Stimulated activated CD4-positive, alpha-beta T cell treated with anti-CD3 and anti-CD28 coated beads, Interleukin-1b, Interleukin-23, amount 100 ng/mL, for 1 hour (primary cell): ENCODE results near the gene NFKBIE.
"Not testable (repeated sequence)": the region's sequence is repeated elsewhere in the genome, so short reads cannot be mapped to it uniquely, and the experiment has no call there.

Experiments used
- DNase-seq, 2 donors: peaks; one replicate each; pipeline ENCODE4 v3.0.0-alpha.2; 2020; ENCODE audit warnings: low read depth in 2 of 2

Gene NFKBIE

DNA sequence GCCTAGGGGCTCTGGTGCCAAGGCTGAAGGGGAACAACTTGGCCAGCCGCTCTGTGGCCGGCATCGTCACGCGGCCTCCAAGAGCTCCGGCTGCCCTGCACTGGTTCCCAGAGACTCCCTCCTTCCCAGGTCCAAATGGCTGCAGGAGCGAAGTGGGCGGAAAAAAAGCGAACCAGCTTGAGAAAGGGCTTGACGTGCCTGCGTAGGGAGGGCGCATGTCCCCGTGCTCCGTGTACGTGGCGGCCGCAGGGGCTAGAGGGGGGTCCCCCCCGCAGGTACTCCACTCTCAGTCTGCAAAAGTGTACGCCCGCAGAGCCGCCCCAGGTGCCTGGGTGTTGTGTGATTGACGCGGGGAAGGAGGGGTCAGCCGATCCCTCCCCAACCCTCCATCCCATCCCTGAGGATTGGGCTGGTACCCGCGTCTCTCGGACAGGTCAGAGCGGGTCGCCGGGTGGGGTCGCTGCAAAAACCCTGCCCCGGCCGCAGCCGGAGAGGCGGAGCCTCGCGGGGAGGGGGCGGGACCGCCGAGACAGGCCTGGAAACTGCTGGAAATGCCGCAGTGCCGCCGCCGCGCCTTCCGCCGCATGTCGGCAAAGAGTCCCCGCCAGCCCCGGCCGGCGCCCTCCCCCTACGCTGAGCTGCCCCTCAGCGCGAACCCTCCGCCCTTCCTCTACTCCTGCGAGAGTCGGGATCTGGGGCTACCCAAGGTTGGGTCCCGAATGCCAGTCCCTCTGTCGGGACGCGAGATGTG lies 19.3 kb downstream of the NFKBIE start:
- DNase-seq, result peak; percentile 56 to 83

DNA sequence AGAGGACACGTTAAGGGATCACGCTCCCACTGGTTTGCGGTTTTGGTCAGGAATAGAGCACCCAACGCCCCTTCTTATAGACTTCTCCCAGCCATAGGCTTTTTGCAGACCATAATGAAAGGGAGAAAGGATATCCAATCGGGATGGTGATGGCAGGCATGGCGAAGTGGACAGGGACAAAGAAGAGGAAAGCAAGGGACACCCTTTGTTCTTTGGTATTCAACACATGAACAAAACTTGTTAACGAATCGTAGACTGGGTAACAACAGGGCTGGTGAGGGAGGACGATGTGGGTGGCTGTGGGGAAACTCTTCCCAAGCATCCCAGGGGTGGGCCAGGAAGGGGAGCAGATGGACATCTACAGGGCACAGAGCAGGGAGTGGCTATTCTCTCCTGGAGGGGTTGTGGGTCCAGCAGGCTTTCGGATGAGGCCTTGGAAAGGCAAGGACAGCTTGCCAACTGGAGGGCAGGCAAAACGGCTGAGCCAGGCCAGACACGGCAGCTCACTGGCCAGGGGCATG lies 19.9 kb downstream of the NFKBIE start:
- DNase-seq, result no peak

DNA sequence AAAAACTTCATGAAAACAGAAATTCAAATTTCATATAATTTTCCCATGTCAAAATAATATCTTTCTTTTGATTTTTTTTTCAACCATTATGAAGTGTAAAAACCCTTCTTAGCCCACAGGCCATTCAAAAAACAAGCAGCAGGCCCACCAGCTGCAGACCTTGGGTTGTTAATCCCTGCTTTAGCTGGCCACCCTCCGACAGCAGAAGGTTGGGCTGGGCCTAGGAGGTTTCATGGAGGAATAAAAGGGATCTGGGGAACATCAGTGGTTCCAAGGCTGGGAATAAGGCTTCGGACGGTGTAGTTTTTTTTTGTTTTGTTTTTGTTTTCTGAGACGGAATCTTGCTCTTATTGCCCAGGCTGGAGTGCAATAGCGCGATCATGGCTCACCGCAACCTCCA lies 22.0 kb downstream of the NFKBIE start:
- no peak for DNase-seq

DNA sequence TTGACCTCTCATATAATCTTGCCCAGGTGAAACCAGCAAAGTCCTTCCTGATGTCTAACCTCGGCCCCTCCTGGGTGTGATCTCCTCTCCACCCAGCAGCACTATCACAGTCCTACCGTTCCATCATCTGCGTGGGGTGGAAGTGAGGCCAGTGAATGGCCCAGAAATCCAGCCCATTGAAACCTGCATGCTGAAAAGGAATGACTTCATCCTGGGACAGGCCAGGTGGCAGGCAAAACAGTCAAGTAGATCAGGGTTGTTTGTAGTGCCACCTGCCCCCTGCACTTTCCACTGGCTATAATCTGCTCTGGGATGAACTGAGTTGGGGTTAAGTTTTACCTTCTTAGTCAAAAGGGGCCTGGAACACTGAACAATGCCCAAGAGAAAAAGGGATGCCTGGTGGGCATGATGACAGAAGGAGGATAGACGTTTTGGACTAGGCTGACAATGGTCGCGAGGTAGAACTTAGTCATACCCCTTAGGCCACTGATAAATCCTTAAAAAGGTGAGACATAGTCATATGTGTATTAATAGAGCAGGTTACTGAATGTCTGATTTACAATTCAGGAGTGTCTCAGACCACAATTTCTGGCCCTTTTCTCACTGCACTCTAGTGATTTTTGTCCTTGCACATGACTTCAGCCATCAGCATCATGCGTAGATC lies 26.5 kb downstream of the NFKBIE start:
- no peak for DNase-seq

DNA sequence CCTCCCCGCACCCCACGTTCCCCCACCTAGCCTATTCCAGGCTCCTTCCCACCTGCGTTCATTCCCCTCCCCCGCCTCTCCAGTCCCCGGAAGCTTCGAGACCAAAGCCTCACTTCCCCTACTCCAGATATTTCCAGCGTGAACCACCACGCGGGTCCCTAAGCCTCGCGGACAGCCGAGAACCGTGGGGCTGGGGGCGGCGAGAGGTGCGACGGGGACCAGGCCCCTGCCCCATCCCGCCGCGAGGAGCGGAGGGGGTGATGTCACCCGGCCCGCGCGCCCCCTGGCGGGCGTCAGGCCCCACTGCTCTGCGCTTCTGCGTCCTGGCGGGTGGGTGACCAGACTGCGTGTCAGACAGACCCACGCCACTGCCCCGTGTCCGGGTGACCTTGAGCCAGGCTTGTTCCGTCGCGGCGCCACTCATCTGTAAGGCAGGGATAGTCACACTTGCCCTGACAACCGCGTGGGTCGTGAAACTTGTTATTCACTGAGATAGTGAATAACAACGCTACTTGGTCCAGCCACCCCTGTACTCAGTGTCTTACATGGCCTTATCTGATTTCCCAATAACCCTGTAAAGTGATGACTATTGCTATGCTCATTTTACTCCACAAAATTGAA lies 27.4 kb downstream of the NFKBIE start:
- peak in 1 of 2 donors; percentile 53 for DNase-seq

DNA sequence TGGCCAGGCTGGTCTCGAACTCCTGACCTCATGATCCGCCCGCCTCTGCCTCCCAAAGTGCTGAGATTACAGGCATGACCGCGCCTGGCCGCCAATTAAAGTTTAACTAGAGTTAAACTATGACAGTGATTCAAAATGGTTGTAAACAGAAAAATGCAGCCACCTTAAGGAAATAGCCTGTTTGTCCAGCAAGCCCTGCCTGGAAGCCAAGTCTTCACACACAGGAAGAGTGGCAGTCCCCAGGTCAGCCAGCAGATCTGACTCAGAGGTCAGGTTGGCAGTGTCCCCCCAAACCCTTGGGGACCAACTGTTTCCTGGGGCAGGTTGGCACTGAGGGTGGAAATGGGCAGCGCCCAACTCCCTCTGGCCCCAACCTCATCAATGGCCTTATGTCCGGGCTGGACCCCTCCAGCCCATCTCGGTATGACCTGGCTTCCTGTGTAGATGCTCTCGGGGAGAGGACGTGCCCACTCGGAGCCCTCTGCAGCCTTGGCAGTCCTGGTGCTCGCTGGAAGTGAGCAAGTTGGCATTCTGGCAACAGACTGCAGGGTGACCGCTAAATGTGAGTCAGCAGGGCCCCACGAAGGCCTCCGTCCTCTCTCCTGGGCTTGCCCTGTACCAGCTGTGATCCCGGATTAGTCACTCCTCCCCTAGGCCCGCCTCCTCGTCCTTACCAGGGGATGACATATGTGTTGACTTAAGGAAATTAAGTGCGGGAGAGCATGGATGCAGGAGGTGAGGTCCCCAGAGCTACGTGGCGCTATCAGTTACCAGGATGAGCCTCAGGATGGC lies 28.1 kb downstream of the NFKBIE start:
- DNase-seq, result no peak

DNA sequence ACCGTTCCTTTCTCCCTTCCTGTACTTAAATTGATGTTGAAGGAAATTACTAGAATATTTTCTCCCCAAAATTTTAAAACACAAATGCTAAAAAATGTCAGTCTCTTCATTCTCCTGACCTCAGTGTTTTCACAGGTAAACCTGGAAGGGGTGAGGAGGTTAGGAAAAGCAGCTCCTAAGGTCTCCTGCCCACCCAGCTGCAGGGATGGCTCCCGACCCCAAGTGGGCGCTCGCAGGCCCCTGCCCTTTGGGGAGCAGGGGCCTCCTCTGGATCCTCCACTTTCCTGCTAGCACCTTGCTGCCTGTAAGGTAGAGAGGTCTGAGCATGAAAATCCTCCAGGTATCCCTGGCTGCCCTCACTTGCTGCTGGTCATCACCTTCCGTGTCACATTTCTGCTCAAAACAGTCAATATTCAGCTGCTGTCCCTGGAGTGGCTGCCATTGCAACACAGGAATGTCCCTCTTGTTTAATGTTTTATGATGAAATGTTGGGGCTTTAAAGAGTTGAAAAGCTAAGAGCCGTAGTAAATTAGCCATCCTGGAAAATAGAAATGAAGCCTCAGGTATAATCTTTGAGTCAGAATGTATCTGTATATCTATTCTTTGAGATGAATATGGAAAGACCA lies 29.3 kb downstream of the NFKBIE start:
- no peak for DNase-seq

DNA sequence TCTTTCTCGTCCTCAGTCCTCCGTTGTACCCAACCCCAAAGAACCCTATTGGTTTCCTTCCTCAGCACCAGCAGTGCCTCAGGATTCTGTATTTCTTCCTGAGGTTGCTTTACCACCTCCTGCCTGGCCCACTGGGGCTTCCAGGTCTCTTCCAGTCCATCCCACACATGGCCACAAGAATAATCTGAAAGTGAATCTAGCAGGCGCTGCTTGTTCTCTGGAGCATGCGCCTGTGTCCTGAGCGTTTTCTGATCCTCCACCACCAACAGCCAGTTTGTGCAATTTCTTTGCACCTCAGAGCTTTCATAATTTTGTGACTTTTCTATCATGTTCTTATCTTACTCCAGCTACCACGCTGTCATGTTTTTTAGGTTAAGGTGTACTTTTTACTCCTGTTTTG lies 30.1 kb downstream of the NFKBIE start:
- no peak for DNase-seq

DNA sequence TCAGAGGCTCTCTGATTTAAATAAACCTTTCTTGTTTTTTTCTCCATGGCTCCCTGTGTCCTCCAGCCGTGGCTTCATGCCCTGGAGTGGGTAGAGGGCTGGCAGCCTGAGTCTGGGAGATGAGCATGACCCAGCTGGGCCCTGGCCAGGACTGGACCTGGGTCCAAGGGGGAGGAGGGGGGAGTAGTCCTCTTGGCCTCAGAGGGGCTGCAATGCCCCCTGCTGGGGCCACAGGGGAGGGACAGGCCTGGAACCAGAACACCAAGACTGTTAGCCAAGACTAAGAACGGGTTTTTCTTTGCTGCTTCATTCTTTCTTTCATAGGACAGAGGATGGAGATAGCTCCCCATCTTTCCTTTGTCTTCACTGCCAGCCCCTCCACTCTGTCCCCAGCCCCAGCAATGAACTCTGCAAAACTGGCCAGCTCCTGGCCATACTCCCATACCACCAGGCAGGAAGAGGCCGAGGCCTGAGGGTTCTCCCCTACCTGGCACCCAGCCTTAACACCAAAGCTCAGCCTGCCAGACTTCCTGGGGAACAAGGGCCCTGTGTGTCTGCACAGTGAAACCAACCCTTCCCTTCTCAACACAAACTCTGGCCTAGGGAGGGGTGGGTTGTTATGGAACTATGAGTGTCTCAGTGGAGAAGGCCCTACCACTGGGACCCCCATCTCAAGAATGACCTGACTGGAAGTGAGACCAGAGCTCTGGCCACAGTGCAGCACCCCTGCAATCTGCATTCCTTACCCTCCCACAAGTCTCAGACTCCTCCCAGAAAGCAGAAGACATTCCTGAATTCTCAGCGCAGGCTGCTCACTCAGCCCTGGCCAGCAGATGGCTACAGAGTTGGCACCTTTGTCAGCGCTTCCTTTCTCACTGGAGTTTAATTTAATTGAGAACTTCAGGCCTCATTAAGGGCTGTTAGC lies 31.0 kb downstream of the NFKBIE start:
- DNase-seq, result no peak

DNA sequence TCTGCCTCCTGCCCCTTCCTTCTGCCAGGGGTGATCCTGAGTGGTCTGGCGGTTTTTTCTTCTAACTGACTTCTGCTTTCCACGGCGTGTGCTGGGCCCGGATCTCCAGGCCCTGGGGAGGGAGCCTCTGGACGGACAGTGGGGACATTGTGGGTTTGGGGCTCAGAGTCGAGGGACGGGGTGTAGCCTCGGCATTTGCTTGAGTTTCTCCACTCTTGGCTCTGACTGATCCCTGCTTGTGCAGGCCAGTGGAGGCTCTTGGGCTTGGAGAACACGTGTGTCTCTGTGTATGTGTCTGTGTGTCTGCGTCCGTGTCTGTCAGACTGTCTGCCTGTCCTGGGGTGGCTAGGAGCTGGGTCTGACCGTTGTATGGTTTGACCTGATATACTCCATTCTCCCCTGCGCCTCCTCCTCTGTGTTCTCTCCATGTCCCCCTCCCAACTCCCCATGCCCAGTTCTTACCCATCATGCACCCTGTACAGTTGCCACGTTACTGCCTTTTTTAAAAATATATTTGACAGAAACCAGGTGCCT lies 31.7 kb downstream of the NFKBIE start:
- no peak for DNase-seq

DNA sequence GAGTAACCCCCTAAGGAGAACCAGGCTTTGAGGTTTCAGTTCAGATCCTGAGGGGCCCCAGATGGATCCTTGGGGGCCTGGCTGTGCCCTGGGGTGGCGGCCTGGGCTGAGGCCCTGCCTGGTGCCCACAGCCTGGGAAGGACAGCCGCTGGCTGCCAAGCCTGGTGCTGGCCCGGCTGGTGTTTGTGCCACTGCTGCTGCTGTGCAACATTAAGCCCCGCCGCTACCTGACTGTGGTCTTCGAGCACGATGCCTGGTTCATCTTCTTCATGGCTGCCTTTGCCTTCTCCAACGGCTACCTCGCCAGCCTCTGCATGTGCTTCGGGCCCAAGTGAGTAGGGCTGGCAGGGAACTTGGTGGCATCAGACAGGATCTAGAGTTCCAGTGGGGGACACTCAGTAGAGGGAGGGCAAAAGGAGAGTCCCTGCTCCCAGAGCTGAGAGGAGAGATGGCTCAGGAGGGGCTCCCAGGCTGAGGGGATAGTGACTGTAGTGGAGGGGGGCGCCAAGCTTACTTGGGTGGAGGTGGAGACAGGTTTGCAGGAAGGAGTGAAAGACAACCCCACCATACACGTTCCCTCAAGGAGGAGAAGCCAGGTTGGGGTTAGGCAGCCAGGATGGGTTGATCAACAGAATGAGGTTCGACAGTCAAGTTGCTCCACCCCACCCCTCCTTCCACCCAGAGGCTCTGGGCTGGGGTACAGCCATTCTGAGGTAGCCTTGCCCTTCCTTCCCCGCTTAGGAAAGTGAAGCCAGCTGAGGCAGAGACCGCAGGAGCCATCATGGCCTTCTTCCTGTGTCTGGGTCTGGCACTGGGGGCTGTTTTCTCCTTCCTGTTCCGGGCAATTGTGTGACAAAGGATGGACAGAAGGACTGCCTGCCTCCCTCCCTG lies 32.4 kb downstream of the NFKBIE start:
- no peak for DNase-seq

DNA sequence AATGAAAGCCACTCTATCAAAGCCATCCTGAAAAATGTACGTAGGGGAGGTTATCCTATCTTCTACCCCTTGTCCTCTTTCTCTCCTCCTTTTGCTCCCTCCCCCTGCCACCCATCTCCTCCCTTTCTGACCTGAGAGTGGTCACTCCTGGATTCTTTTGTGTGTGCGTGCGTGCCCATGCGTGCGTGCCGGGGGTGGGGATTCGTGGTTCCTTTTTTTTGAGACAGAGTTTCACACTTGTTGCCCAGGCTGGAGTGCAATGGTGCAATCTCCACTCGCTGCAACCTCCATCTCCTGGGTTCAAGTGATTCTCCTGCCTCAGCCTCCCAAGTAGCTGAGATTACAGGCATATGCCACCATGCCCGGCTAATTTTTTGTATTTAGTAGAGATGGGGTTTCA lies 33.9 kb downstream of the NFKBIE start:
- not testable (repeated sequence) for DNase-seq

DNA sequence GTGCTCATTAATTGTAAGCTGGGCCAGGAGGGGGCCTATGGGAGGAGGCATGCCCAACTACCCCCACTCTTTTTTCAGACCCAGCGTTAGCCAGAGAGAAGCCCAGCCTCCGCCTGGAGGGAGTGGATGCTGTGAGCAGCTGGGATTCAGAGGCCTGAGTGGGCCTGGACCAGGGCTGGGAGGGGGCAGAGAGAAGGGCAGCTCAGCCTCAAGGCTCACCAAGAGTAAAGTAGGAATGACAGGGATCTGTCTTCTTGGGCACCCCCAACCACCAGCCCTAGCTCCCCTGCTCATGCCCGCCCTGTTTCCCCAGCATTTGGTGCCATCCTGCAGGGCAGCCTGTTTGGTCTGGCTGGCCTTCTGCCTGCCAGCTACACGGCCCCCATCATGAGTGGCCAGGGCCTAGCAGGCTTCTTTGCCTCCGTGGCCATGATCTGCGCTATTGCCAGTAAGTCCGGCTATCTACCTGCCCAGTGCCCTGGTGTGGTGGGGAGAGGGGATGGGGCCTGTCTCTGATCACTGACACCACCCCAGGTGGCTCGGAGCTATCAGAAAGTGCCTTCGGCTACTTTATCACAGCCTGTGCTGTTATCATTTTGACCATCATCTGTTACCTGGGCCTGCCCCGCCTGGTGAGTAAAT lies 35.2 kb downstream of the NFKBIE start:
- no peak for DNase-seq

DNA sequence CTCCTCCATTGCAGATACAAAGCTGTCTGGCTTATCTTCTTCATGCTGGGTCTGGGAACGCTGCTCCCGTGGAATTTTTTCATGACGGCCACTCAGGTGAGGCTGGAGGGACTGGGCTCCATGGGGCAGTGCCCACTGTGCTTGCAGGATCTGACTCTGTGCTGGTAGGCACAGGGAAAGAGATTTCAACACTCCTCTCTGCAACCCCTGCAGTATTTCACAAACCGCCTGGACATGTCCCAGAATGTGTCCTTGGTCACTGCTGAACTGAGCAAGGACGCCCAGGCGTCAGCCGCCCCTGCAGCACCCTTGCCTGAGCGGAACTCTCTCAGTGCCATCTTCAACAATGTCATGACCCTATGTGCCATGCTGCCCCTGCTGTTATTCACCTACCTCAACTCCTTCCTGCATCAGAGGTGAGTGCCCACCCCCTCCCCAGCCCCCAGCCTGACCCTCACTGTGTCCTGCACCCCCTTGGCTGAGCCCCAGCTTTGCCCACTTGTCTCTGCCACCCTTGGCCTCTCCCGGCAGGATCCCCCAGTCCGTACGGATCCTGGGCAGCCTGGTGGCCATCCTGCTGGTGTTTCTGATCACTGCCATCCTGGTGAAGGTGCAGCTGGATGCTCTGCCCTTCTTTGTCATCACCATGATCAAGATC lies 35.8 kb downstream of the NFKBIE start:
- no peak for DNase-seq

DNA sequence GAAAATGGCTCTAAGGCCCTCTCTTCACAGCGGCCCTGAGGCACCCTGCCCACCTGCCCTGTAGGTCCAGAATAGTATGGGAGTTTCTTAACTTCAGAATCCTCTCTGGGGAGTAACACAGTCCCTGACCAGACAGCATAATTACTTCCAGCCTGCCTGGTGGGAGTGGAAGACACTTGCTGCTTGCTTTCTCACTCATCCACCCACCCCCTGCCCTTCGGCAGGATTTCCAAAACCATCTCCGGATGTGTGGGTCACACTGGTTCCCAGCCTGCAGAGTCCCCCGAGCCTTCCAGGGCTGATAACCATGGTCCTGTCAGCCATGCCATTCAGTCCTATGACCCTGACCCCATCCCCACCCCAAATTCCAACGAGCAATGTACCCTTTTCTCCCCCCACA lies 36.5 kb downstream of the NFKBIE start:
- no peak for DNase-seq

DNA sequence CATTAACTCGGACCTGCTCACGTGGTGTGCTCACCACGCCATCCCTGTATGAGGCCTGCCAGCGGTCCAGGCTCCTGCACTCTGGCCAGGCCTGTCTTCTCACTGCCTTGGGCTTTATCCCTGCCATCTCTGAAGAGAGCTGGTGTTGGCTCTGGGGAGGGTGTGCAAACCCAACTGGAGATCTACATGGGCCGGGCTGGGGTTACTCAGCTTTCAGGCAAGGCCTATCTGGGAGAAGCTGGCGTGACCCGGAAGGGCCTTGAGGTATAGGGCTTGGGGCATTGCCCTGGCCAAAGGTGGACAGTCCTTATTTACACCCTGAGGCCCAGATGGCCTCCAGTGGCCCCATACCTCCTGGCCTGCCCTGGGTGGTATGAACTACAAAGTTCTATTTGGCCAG lies 36.9 kb downstream of the NFKBIE start:
- no peak for DNase-seq

DNA sequence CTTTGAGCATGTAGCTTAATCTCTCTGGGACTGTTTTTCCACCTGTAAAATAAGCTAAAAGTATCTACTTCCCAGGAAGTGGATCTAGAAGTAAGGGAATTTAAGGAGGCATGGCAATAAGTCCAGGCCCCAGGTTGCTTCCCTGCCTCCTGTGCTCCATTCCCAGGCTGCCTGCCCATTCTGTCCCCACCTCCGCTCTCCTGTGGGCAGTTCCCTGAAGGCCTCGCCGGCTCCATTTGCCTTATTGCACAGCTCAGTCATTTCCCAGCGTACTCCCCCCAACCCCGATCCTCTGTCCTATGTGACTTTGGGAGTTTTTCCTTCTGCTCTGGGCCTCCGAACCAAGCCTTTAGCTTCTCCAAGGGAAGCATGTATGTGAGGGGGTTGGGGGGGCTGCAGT lies 37.3 kb downstream of the NFKBIE start:
- DNase-seq, result no peak

DNA sequence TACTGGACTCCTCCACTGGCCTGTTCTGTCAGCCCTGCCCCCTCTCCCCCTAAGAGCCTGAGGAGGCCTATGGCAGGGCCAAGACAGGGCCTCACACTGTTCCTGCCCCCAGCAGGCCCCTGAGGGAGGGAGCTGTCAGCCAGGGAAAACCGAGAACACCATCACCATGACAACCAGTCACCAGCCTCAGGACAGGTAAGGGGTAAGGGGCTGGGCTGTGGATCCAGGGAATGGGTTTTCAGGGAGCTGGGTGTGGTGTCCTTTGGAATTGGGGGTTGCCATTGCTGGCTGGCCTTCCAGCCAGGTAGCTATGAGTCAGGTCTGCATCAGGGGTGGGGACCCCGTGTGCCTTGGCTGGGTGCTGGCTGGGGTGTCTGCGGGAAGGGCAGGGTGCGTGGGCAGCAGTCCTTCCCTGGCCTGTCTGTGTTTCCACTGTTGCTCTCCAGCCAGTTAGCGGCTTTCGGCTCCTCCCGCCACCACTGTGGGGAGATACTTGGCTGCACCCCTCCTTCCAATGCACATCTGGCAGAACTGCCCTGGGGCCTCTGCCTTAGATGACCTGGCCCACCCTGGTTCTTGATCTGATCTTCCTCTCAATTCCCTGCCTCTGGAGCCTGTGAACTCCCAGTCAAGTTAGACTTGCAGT lies 38.1 kb downstream of the NFKBIE start:
- DNase-seq, result no peak
